Mesenteric fat pad (tissue), 1 donor: ENCODE results near the gene BMF. TPM values are rescaled to one million over a fixed set of nuclear protein-coding genes. Genes with fewer than 3 reads are reported as not detected.
"Not testable (repeated sequence)": the region's sequence is repeated elsewhere in the genome, so short reads cannot be mapped to it uniquely, and the experiment has no call there.

Source experiments
- DNase-seq: peaks from one replicate; pipeline ENCODE4 v3.0.0-alpha.2; 2020; ENCODE audit warnings: low spot score
- total RNA-seq: library from RNA; stranded (reverse); fragmentation: NEBNext Ultra II Directional; extraction: Animal tissue kit (Norgen Biotek cat#: 25700); gene quantifications from one replicate; pipeline ENCODE4 v1.2.1, GENCODE V29; 2021
- donor health status: DM: yes; HTN: yes; CAD: no.

Gene BMF
- total RNA-seq, 1 donor from 2014 or later, result 4.0 TPM

DNA sequence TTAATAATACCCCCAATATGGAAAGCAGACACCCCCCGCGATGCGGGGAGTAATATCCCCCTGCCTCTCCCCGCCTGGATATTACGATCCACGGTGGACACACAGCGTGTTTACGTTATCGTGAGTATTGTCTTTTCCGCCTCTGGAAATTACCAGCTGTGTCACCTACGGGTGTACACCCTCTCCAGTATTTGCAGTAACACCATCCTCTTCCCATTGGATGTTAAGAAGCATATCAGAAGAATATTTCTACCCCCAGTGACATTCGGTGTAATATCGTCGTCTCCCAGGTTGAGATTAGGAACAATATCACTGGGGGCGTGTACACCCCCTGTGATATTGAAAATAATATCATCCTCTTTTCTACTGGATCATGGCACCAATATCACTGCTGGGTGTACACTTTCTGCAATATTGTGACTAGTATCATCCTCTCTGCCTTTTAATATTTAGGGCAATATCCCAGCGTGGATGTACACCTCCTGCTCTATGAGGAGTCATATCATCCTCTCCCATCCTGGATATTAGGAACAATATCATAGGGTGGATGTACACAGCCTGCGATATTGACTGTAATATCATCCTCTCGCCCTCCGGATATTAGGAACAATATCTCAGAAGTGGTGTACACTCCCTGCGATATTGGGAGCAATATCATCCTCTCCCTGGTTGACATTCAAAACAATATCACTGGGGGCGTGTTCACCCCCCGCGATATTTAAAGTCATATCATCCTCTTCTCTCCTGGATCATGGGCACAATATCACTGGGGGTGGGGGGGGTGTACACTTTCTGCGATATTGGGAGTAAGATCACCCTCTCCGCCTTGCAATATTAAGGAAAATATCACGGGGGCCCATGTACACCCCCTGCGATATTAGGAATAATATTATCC, 20.3 kb upstream of the BMF start:
- DNase-seq, result no peak

GRCh38 chr15:40125950-40126349, 17.3 kb upstream of the BMF start:
- no peak for DNase-seq

DNA sequence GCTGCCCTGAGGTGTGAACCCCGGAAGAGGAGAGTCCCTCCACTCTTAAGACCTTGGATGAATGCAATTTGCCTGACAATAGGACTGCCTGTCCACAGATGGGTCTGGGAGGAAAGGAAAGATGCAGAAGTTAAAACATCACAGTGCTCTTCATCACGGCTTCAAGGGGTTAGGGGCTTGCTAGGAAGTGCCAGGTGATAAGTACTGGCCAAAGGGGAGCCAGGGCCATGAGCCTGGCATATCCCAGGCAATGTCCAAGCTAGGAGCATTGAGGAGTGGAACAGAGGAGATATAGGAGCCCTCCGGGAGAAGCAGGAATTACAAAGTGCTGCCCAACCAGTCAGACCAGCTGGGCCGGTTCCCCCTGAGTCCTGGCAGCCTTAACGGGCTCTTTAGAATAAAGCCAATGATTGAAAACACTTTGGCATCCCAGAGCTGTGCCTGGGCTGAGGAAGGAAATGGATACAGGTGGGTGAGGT, 16.2 kb upstream of the BMF start:
- not testable (repeated sequence) for DNase-seq

DNA sequence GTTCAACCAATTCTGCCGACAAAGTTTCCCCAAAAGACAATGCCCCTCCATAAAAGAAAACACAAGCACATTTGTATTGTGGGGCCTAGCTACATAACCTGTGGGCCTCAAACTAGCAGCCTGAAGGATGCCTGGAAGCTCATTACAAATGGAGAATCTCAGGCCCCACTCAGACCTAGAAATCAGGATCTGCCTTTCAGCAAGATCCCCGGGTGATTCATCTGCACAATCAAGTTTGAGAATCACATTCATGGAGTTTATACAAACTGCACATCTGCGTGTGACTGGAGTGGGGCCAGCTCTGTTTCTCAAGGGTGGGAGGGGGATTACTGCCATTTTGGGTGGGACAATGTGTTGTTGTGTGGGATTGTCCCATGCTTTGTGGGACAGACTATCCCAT, 15.7 kb upstream of the BMF start:
- DNase-seq, result not testable (repeated sequence)

GRCh38 chr15:40123863-40124262, 15.2 kb upstream of the BMF start:
- not testable (repeated sequence) for DNase-seq

DNA sequence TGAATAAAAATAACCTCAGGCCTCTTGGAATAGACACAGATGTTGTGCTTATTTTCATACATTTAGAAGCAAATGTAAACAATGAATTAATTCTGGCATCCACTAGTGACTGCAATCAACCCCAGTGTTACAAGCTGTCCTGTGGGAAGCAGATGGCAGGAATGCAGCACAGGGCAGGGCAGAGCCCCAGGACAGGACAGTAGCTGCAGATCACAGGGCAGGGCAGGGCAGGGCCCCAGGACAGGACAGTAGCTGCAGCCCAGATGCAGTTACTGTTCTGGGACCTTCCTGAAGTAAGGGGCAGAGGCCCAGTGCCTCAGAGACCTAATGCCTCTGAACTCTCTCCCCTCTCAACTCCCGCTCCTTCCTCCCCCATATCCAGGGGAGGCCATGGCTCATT, 14.3 kb upstream of the BMF start:
- not testable (repeated sequence) for DNase-seq

DNA sequence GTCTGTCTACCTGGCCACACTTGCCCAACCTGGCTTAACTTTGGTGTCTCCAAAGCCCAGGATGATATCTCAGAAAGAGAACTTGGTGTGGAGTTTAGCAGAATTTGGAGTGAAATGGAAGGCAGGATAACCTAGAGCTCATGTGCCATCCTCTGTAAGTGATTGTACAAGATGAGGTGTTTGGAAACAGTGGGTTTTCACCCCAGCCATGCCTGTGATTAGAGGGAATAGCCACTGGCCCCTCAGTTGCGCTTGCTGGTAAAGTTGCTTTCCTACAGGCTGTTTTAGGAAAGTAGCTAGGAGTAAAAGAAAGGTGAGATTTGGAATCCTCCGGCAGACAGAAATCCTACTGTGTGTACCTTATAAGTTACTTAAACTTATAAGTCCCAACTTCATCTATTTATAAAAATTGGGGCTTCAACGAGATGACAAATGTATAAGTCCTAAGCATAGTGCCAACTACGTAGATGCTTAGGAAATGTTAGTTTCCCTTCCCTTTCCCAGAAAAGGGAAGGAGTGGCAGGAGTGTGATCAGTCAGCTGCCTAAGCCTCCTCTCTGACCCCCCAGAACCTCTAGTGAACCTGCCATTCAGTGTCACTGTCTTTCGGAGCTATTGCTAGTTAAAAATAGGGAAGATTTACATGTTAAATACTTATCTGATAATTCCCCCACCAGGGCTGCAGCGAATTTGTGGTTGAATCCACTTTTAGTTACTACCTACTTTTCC, 13.4 kb upstream of the BMF start:
- no peak for DNase-seq

DNA sequence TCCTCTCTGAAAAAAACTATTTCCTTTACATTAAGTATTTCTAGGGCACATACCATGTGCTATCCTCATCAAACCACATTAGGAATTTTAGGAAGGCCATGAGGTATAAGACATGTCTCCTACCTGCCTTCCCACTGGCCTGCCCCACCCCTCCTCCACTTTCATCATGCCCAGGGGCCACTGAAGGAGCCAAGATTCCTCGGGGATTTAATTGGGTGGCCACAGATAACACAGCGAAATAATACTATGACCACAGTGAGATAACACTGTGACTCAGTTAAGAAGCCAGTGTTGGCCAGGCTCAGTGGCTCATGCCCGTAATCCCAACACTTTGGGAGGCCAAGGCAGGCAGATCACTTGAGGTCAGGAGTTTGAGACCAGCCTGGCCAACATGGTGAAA, 9.8 kb upstream of the BMF start:
- no peak for DNase-seq

DNA sequence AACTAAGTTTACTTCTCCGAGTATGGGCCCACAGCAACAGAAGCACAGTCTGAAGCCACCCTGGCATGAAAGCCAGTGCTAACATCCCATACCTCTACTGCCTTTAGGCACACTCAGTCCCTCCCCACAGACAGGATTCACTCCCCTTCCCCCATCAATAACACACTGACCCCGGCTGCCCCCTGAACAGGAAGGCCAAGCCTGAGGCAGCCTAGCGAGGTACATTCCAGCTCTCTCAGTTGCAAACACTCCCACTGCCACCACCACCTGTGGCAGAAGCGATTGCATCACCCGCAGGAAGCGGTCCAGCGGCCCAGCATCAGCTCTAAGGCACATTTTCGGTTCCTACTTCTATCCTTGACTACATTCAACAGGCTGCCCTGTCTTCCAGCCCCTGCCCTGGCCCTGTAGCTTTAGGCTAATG, 7.0 kb upstream of the BMF start:
- DNase-seq, result peak; percentile 84

DNA sequence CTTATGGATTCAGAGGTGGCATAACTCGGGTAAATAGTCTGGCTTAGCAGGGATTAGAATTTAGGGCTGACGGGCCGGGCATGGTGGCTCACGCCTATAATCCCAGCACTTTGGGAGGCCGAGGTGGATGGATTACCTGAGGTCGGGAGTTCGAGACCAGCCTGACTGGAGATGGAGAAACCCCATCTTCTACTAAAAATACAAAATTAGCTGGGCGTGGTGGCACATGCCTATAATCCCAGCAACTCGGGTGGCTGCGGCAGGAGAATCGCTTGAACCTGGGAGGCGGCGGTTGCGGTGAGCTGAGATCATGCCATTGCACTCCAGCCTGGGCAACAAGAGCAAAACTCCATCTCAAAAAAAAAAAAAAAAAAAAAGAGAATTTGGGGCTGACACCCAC, 6.4 kb upstream of the BMF start:
- peak; percentile 62 for DNase-seq

GRCh38 chr15:40114218-40114617, 5.5 kb upstream of the BMF start:
- DNase-seq, result peak; percentile 35

GRCh38 chr15:40112789-40113188, 4.1 kb upstream of the BMF start:
- DNase-seq, result peak; percentile 33

- DNase-seq, result peak; percentile 87
Measured at GRCh38 chr15:40111888-40112287, 3.2 kb upstream of the BMF start.

DNA sequence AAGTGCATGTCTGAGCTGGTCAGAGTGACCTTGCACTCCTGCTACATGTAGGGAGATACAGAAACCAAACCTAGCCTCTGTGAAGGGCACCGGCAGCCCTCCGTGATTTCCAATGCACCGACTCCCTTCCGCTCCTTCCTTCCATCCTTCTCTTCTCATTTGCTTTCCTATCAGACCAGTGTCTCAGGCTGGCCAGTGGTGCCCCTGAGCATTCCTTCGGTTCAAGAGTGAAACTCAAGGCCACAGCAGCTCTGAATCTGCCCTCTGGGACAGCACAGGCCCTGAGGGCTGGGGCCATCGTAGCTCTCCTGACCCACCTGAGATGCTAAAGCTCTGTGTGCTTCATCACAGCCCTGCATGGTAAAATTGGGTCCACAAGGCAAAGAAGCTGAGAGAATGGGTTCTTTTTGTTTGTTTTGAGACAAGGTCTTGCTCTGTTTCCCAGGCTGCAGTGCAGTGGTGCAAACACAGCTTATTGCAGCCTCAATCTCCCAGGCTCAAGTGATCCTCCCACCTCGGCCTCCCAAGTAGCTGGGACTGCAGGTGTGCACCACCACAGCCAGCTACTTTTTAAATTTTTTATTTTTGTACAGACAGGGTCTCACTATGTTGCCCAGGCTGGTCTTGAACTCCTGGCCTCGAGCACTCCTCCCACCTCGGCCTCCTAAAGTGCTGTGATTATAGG, 2.3 kb upstream of the BMF start:
- peak; percentile 62 for DNase-seq

DNA sequence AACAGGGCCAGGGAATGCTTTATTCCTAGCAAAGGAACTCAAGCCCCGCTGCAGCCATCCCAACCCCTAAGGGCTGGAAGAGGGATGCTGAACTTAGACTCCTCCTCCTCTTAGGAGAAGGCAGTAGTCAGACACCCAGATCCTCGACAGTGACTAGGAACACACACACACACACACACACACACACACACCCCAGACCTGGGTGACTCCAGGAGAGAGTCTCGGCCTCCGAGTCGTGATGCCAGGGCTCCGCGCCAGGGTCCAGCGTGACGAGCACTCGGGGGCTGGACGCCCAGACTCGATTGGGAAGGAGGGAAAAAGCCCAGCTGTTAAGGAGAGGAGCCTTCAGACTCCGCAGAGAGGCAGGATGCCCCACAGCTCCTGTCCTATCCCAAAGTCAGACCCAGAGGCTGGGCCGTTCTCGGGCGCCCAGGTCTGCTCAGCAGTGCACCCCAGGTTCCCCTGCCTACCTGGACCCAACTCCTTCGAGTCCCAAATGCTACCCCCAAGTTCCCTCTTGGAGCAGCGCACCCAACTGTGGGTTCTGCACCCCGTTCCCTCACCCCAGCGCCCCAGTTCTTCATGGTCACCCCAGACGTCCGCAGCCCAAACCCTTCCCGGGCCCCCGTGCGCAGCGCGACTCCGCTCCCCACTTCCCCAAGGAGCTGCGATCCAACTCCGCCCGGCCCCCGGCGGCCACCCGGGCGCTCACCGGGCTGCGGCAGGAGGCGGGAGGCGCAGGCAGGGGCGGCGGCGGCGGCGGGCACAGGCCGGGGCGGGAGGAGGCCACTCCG, 421 bp downstream of the BMF start:
- peak; percentile 91 for DNase-seq

GRCh38 chr15:40106203-40107161, 2.2 kb downstream of the BMF start:
- DNase-seq, result no peak

DNA sequence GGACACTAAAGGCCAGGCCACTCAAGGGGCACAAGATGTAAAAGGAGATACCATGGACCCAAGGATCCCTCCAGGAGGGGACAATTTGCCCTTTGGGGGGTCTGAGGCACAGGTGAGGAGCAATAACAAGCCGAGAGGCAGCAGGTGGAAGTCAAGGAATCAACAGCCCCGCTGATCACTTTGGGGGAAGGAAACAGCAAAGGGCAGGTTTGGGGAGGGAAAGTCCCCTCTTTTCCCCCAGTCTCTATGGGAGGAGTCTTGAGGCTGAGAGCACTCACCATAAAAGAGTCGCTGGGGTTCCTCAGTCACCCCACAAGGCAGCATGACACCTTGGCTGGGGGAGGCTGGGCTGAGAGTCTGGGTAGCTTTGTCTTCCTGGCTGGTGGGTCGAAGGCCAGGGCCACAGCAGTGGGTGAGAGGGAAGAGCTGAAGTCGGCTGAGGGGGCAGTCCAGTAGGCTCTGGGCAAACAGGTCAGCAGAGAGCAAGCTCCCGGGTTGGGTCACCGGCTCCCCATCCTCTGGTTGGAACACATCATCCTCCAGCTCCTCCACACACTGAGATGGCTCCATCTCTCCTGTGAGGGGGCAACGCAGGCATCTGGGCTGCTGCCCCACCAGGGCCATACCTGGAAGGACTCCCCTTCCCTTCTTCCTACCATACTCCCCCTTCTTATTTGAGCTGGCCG, 3.0 kb downstream of the BMF start:
- peak; percentile 51 for DNase-seq

DNA sequence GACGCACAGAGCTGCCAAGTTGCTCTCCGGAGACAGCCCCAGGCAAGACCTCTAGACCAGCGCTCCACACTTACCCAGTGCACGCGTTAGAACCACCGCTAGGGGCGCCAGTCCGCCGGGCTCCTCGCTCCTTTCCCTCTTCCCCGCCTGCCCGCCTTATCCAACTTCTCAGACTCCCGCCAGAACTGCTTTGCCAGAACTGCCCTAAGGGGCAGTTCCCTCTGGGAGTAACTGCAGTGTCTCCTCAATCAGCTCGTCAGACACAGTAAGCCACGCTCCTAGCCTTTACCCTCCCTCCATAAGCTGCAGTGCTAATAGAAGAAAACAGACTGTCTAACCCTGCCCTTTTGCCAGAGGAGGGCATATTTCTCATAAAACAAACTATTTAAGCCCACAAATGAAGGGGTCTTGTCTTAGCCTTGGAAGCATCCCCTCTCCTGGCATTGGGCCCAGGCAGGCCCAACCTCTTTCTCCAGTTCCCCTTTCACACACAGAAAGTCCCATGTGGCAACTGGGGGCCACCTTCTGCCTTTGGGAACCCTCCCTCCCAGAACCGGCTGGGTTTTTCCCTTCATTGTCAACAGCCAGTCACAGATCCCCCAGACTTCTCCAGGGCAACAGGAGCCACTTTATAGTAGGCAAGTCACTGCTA, 3.7 kb downstream of the BMF start:
- DNase-seq, result peak; percentile 96
